A549 (cell line): Measurements from ENCODE around the gene ANTXR1.

Experiments
- CTCF ChIP-seq: fragments of >200 bp; sonication (Bioruptor Twin); formaldehyde crosslinking; IDR thresholded peaks from 3 replicates; pipeline ENCODE4 v1.5.1; 2016
- RFX5 ChIP-seq: fragments of 450-650 bp; IDR thresholded peaks from 2 replicates; pipeline ENCODE4 v1.7.1; 2014; ENCODE audit warnings: antibody characterized with exemption, mild to moderate bottlenecking, moderate library complexity

DNA sequence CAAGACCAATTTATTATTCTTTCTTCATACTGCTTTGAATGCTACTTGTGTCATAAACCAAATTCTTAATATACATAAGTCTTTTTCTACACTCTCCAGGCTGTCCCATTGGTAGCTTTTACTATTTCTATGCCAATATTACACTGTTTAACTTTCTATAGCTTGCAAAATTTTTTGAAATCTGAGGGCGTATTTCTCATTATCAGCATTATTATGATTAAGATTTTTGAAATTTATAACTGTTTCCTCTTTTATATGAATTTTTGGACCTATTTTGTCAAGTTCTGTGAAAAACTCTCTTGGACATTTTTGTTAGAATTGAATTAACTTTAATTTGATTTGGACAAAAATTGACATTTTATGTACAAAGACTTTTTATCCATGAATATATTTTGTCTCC is 275.4 kb downstream of the ANTXR1 start:
- TF ChIP-seq CTCF (no peak), RFX5 (no peak)
